LoVo (cell line): Measurements from ENCODE around the gene PRKCH.
A peak's percentile ranks its signal among the peaks of the same experiment; 100 is the strongest.

ENCODE experiments used
- DNase-seq: peaks from one replicate; pipeline ENCODE4 v3.0.0-alpha.2; 2016; ENCODE audit warnings: low spot score

PRKCH gene

GRCh38 chr14:61429316-61429715 lies 107.9 kb downstream of the PRKCH start:
- no peak for DNase-seq

DNA sequence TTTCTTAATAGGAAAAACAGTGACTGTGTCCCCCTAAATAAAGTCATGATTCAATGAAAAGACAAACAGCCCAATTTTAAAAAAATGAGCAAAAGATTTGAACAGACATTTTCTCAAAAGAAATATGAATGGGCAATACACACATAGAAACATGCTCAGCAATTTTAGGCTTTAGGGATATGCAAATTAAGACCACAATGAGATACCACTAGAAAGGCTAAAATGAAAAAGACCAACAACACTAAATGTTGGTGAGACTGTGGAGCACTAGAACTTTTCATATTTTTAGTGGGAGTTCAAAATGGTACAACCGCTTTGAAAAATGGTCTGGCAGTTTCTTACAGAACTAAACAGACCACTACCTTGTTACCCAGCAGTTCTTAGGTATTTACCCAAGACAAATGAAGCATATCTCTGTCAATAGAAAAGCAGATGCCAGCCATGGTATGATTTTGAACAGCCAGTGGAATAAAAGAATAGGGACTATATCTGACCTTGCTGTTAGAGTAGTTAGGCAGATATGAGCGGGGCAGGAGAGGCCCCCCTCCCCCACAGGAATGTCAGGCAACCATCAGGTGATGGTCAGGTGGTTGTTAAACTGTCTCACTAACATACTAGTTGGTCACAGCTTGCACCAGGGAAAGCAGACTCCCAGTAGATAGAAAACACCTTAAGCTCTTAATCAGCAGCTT lies 108.8 kb downstream of the PRKCH start:
- DNase-seq, result no peak

GRCh38 chr14:61433169-61433568 lies 111.8 kb downstream of the PRKCH start:
- DNase-seq, result no peak

DNA sequence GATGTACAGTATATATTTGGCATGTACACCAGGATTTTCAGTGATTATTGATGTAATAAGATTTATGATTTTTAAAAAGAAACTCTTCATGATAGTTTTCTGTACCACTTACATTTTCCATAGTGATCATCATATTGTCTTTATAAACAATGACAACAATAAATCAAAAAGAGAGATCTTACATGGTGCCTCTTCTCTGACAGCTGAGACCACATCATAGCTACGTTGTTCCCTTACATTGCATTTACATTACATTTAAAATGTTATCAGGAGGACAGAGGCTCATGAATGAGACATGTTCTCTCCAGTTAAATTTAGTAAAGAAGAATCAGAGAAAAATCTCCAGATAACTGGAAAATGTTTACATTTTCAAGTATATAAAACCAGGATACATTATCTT lies 112.4 kb downstream of the PRKCH start:
- DNase-seq, result no peak

- no peak for DNase-seq
Observed at GRCh38 chr14:61434311-61434710, 112.9 kb downstream of the PRKCH start.

DNA sequence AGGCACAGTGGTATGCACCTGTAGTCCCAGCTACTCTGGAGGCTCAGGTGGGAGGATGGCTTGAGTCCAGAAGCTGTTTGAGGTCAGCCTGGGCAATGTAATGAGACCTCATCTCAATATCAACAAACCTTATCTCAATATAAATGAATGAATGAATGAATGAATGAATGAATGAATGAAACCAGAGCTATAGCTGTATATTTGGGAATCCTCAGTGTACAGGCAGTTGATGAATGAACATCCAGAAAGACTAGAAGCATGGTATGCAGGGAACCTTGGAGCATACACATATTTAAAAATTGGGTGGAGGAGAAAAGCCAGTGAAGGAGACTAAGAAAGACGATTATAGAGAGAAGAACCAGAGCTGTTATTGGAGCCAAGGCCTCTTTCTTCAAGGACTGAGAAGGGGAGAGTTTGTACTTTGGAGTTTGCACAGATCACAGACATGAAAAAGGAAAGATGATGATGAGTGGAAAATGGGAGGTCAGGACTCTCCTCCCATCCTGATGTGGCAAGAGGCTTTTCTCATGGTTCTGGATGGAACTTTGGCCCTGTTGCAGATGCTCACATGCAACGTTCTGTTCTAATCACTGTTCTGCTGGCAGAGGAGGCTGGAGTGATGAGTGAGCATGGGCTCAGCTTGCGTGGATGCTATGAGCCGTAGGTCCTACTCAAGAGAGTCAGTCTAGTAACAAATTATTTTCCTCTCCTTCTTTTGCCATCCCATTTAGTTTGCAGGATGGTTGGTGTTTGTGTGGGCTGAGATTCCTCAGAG lies 114.4 kb downstream of the PRKCH start:
- no peak for DNase-seq

DNA sequence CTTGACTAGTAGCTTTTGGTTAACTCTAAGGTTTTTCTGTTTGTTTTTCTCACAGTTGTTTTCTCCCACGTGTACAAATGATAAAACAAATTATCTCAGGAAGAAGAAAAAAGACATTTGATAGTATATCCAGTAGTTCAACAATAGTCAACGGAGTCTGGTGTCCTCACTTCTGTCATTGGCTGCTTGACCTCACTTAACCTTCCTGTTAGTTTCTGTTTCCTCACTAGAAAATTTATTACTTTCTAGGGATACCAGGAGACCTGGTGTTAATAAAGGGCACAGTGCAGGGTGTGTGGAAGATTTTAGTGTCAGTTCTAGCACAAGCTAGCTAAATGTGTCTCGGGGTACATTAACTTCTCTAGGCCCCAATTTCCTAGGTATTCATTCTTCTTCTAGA lies 116.0 kb downstream of the PRKCH start:
- no peak for DNase-seq

DNA sequence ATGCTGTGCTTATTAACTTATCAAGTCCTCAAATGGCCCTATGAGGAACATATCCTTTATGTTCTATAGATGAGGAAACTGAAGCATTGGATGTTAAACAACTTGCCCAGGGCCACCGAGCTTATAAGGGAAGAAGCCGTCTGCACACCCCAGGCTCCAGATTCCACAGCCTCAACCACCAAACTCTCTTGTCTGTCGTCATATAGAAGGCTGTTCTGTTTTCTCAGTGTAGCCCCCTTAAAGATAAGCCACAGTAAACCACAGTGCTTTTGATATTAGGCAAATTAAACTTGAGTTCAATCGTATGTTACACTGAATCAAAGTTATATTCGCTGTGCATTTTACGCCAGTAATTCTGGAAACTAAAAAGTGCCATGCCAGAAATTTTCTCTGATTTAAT lies 116.7 kb downstream of the PRKCH start:
- DNase-seq, result no peak

- DNase-seq, result no peak
Observed at GRCh38 chr14:61438497-61438859, 117.1 kb downstream of the PRKCH start.

- peak; percentile 73 for DNase-seq
Observed at GRCh38 chr14:61438860-61439765, 117.7 kb downstream of the PRKCH start.

DNA sequence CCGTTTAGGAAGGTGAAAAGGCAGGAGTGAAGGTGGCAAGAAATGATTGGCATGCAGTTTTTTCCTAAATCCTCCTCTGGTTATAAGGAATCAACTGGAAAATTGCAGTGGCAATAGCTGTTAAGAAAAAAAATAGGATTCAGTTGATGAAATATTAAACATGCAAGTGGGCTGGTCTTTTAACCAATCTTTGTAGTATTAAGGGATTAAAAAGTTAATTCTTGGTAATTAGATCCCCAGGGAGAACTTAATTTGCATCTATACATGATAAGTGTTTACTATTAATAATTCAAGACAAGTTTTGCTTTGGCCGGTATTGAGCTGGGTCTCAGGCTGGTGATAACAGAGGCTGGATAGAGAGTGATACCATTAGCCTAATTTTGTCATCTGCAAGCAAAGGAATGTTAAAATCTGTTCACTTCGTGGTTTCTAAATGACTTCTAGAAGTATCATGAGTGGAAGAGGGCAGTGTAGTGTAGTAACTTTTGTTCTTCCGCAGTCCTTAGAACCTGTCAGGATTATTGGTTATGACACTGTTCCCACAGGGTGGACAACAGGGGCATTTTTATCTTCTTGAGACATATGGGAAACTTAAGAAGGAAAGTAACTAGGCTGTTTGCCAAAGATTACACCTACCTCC lies 118.5 kb downstream of the PRKCH start:
- DNase-seq, result no peak

DNA sequence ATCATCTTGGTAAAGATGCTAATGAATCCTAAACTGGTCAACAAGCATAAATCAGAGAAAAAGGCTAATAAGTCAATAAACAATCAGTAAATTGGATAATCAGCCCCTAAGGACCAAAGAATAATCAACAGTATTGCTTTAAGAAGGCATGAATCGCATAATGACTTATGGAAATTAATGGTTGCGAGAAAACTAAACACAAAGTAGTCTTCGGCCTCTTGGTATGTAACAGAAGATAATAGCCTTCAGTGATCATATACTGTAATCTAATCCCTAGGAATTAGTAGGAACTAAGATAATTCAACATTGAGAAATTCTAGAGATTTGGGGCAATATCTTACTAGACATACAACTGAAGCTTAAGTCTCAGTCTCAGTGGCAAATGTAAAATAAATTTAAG lies 122.1 kb downstream of the PRKCH start:
- no peak for DNase-seq

DNA sequence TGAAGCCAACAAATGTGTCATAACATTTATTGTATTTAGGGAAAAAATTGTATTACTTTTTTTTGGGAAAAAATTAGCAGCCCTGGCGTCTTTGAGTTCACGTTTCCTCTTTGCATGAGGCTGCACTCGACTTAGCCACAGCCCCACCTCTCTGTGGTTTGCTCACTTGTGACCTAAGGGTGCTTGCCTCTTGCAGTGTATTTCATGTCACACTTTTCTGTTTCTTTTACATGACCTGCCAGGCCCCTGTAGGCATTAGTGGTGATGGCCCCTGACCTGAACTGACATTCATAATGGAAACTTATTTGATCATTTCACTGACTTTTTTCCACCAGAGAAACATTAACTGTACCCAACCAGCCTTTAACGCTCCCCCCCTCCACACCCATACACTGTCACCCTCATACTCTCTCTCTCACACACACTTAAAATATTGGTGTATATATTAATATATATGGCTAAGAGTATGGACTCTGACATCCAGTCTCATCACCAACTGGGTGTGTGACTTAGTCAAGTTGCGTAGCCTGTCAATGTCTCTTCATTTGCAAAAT lies 122.9 kb downstream of the PRKCH start:
- DNase-seq, result no peak

DNA sequence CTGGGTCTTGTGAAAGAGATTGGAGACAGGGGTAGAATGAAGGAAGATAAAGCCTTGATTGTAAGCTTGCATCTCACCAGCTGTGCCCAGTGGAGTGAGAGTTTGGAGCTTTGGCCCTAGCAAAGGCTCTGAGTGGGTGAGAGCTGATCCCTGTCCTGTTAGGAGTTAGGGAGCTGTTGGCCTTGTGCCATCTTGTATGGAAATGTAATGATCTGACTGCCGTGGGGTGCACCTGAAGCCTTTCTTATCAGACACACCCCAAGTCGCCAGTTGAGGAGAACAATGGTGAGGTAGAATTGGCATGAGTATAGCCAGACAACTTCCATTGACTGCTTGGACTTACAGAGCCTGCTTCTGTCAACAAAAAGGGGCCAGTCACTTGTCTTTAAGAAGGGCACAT lies 130.1 kb downstream of the PRKCH start:
- no peak for DNase-seq

DNA sequence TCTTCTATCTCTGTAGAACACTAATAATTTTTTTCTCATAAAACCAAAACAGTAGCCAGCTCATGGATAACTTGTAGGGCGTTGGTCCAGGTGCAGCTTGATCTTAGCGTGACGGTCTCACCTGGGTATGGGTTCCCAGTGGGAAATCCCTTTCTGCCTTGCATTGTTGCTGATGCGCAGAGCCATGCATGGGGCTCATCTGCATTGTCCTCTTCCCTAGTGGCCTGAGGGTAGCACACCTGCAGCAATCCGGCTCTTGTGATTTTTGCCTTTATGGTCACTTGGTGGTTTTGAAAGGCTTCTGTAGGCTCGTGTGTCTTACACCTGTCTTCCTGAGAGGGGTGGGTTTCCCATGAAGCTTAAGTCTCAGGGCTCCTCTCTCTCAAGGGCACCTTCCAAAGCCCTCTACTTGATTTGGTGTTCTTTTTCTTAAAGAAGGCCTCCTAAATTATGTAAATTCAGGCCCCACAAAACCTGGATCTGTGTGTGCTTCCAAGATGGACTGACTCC lies 130.6 kb downstream of the PRKCH start:
- DNase-seq, result no peak

DNA sequence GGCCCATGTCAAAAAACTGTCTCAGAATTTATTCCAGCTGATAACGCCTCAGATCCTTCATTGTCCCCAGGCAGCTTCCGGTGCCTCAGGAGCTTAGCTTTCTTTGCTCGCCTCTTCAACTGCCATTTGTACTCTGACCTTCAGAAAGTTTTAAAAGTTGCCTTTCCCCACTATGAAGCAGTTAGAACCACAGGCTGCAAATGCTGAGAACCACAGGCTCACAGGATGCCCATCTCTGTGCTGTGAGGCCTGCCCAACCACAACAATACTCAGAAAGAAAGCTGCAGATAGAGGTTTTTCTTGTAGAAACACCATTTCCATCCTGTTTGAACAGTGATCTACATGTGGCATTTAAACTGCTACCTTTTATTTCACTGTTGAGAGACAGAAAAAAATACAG lies 131.1 kb downstream of the PRKCH start:
- DNase-seq, result no peak

DNA sequence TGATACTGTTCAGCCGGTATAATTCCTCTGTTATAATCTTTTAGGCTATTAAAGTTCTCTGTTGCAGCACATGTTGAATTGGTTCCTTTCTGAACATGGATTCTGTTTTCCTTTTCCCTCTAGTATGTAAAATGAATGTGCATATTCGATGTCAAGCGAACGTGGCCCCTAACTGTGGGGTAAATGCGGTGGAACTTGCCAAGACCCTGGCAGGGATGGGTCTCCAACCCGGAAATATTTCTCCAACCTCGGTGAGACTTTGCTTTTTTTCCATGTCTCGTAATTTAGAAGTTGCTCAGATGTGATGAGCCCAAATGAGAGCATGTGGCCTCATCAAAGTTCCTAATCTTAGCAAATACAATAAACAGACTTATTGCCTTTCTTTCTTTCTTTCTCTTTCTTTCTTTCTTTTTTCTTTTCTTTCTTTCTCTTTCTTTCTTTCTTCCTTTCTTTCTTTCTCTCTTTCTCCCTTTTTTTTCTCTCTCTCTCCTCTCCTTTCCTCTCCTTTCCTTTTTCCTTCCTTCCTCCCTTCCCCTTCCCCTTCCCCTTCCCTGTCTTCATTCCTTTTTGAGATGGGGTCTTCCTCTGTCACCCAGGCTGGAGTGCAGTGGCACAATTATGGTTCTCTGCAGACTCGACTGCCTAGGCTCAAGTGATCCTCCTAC lies 131.9 kb downstream of the PRKCH start:
- DNase-seq, result no peak

DNA sequence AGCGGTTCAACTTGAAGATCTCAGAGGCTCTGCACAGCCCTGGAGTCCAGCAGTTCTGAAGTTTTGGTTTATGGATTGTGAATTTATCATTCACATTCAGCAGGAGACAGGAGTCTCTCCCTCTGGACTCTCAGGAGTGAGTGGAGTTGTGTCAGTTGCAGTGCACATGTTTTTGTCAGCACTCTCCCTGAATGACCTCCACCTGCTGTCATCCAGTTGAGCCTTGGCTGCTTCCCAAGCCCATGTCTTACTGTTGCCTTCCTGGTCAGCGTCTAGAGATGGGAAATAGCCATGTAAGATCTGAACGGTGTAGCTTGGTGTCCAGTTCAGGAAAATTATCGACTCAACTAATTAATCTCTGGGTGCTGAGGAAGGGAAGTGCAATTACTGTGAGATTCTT lies 133.2 kb downstream of the PRKCH start:
- DNase-seq, result no peak

DNA sequence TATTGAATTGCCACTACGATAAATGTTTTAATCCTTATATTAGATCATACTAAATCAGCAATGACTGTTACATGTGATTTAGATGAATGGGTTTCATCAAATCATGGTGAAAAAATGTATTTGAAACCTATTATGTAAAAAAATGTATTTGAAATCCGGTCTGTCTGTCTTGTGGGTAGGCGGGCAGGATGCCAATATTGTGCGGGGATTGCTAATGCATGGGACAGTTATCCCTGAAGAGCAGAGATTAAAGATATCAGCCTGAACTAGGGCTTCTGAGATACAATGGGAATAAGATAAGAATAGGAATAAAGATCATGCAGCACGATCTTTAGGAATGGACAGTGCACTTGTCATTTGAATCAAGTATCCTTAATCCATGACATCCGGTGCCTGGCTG lies 134.0 kb downstream of the PRKCH start:
- DNase-seq, result no peak

DNA sequence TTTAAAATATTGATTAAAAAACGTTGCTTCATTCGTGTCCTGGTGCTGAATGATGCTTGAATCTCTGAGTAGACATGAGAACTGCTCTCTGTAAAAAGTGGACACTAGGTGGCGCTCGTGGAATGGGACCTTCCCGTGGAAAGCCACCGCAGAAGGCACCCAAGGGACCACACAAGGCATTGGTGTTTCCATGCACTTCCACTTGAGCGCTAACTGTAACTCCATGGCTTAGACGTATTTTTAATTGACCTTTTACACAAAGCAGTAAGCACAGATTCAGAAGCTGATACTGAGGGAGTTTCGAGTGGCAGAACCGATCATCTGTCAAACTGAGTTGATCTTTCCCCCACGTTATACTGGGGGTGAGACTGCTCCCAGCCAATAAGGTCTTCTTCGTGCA lies 135.3 kb downstream of the PRKCH start:
- DNase-seq, result peak; percentile 68

DNA sequence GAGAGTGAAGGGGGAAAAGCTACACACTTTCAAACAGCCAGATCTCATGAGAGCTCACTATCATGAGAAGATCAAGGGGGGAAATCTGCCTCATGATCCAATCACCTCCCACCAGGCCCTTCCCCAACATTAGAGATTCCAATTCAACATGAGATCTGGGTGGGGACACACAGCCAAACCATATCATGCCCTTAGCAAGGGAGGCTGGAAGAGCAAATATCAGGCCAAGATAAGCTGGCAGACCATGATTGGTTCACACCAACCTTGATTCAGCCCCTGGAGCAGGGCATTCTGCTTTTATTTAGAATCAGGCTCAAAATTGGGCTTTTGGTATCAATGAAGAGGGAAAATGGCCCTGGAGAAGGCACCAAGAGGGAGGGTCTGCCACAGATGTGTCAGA lies 137.4 kb downstream of the PRKCH start:
- no peak for DNase-seq
